NCI-H146 treated with DMSO at 0.1 percent for 48 hours (cell line): ENCODE data around the gene PKDCC.

Experiments
- DNase-seq: peaks from one replicate; lab custom pipeline; 2025; ENCODE audit not compliant: unreplicated experiment; lab: John Stamatoyannopoulos, UW

Gene PKDCC

GRCh38 chr2:42049221-42050009 is 1.6 kb downstream of the PKDCC start:
- DNase-seq: no peak

GRCh38 chr2:42050010-42050702 is 2.3 kb downstream of the PKDCC start:
- DNase-seq: no peak

- no peak for DNase-seq
Measured at GRCh38 chr2:42050703-42051542, 3.1 kb downstream of the PKDCC start.

- DNase-seq: no peak
Measured at GRCh38 chr2:42051543-42052235, 3.9 kb downstream of the PKDCC start.

GRCh38 chr2:42052702-42053481 is 5.1 kb downstream of the PKDCC start:
- DNase-seq: no peak

GRCh38 chr2:42053482-42053790 is 5.6 kb downstream of the PKDCC start:
- no peak for DNase-seq

- no peak for DNase-seq
Measured at GRCh38 chr2:42053791-42054701, 6.2 kb downstream of the PKDCC start.

- DNase-seq: no peak
Measured at GRCh38 chr2:42054714-42055430, 7.1 kb downstream of the PKDCC start.

- DNase-seq: no peak
Measured at GRCh38 chr2:42055573-42056514, 8.0 kb downstream of the PKDCC start.

- DNase-seq: no peak
Measured at GRCh38 chr2:42057159-42057901, 9.5 kb downstream of the PKDCC start.

GRCh38 chr2:42057902-42058450 is 10.2 kb downstream of the PKDCC start:
- no peak for DNase-seq

- DNase-seq: no peak
Measured at GRCh38 chr2:42059261-42059898, 11.6 kb downstream of the PKDCC start.

GRCh38 chr2:42060028-42060427 is 12.2 kb downstream of the PKDCC start:
- DNase-seq: no peak

GRCh38 chr2:42060718-42061619 is 13.1 kb downstream of the PKDCC start:
- no peak for DNase-seq

GRCh38 chr2:42061839-42062238 is 14.0 kb downstream of the PKDCC start:
- no peak for DNase-seq
